ENCODE measurements around the gene LSMEM2. TPM values are rescaled to one million over a fixed set of nuclear protein-coding genes. Genes with fewer than 3 reads are reported as not detected.
"Not testable (repeated sequence)": the region's sequence is repeated elsewhere in the genome, so short reads cannot be mapped to it uniquely, and the experiment has no call there.

LSMEM2 gene
- total RNA-seq, 1 donor from 2014 or later = not detected

DNA sequence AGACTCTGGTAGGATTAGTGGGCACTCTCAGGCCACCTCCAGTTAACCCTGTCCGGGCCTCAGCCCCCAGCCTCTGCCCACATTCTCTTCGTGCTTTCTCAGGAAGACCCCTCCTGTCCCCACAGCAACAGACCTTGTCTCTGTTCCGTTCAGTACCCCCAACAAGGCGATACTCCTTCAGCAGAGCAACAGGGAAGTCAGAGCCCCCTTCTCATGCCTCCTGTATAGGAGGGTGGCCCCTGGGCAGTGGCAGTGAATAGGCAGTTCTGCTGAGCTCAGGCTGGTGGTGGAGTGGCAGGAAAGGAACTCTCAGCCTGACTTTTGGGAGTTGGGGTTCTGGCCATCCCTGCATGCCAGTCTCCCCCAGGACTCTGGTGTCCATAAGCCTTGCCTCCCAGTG, 9.4 kb upstream of the LSMEM2 start:
- no peaks in the 10 kb centered on the region for H3K36me3 Mint-ChIP-seq (ENCODE audit: low read depth)
- no peak for DNase-seq (ENCODE audit: low spot score)
- peaks cover 63% of the 10 kb centered on the region for H3K4me1 Mint-ChIP-seq (ENCODE audit: low read depth)
- peaks cover 7% of the 10 kb centered on the region for H3K27me3 Mint-ChIP-seq (ENCODE audit: low read depth)
- H3K4me3 Mint-ChIP-seq (ENCODE audit: unreplicated experiment) = no peak overlapping the region
- TF ChIP-seq, protein P1, sequence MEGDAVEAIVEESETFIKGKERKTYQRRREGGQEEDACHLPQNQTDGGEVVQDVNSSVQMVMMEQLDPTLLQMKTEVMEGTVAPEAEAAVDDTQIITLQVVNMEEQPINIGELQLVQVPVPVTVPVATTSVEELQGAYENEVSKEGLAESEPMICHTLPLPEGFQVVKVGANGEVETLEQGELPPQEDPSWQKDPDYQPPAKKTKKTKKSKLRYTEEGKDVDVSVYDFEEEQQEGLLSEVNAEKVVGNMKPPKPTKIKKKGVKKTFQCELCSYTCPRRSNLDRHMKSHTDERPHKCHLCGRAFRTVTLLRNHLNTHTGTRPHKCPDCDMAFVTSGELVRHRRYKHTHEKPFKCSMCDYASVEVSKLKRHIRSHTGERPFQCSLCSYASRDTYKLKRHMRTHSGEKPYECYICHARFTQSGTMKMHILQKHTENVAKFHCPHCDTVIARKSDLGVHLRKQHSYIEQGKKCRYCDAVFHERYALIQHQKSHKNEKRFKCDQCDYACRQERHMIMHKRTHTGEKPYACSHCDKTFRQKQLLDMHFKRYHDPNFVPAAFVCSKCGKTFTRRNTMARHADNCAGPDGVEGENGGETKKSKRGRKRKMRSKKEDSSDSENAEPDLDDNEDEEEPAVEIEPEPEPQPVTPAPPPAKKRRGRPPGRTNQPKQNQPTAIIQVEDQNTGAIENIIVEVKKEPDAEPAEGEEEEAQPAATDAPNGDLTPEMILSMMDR (IDR thresholded peaks at IDR 0.05) = no peak
- no peaks in the 10 kb centered on the region for H3K9me3 Mint-ChIP-seq (ENCODE audit: low read depth)
- peak overlapping the region; percentile 12 for H3K27ac Mint-ChIP-seq (ENCODE audit: unreplicated experiment)

DNA sequence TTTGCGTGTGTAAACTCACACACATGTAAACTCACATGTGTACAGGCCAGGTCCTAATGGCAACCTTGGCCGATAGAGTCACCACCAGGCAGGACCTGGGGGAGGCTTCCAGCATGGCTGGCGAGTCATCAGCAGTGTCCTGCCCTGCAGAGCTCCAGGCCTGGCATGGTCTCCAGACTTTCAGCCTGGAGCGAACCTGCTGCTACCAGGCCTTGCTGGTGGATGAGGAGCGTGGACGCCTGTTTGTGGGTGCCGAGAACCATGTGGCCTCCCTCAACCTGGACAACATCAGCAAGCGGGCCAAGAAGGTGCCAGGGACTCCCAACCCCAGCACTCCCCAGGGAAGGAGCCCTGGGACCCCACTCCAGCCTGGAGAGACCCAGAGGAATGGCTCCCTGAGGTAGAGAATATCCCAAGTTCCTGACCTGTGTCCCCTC, 8.9 kb upstream of the LSMEM2 start:
- Mint-ChIP-seq H3K9me3 (ENCODE audit: low read depth) (no peaks in the 10 kb centered on the region), H3K36me3 (ENCODE audit: low read depth) (no peaks in the 10 kb centered on the region), H3K27me3 (ENCODE audit: low read depth) (peaks cover 9% of the 10 kb centered on the region), H3K27ac (ENCODE audit: unreplicated experiment) (peak overlapping the region; percentile 63), H3K4me3 (ENCODE audit: unreplicated experiment) (no peak overlapping the region), H3K4me1 (ENCODE audit: low read depth) (peaks cover 58% of the 10 kb centered on the region)
- no peak for DNase-seq (ENCODE audit: low spot score)
- TF ChIP-seq, protein P1 (IDR thresholded peaks at IDR 0.05) = no peak

DNA sequence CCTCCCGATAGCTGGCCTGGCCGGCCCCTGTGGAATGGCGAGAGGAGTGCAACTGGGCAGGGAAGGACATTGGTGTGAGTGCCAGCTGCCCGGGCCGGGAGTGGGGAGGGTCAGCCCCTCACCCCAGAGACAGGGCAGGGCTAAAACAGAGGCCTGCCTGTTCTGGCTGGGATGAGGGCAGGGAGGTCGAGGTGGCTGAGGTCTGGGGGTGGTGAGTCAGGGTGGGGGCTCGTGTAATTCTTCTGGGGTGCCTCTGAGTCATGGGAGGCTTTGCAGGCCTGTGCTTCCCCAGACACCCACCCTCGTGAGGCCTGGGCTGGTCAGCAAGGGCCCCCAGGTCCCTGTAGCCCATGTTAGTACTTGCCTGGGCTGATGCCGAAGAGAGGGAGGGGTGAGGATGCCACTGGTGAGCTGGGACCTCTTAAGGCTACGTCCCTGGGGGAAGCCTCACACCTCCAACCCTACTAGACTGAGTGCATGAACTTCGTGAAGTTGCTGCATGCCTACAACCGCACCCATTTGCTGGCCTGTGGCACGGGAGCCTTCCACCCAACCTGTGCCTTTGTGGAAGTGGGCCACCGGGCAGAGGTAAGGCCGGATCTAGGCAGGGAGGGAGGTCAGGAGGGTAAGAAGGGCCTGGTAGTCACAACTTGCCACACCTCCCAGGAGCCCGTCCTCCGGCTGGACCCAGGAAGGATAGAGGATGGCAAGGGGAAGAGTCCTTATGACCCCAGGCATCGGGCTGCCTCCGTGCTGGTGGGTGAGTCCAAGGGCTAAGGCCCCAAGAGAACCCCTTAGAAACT, 8.3 kb upstream of the LSMEM2 start:
- Mint-ChIP-seq H3K4me3 (ENCODE audit: unreplicated experiment) (no peak overlapping the region), H3K9me3 (ENCODE audit: low read depth) (no peaks in the 10 kb centered on the region), H3K27me3 (ENCODE audit: low read depth) (peaks cover 11% of the 10 kb centered on the region), H3K36me3 (ENCODE audit: low read depth) (no peaks in the 10 kb centered on the region), H3K4me1 (ENCODE audit: low read depth) (peaks cover 55% of the 10 kb centered on the region), H3K27ac (ENCODE audit: unreplicated experiment) (no peak overlapping the region)
- no peak for DNase-seq (ENCODE audit: low spot score)
- TF ChIP-seq, protein P1 (IDR thresholded peaks at IDR 0.05) = no peak

DNA sequence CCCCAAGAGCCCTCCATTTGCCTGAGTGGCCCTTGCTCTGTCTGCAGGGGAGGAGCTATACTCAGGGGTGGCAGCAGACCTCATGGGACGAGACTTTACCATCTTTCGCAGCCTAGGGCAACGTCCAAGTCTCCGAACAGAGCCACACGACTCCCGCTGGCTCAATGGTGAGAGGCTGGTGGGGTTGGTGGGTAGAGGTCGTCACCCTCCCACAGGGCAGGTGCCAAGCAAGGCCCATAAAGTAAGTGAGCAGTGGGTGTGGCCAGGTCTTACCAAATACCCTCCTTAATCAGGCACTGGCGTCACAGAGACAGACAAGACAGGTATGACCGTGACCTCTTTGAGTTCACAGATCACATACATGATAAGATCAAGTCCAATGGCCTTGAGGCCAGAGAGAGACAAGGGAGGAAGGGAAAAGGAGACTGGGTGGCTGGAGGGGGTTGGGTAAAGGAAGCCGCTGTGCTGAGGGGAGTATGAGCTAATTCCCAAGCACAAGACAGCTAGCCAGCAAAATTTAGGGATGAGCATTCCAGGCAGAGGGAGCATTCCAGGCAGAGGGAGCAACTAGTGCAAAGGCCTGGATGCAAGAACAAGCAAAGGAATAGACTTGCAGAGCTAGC, 7.5 kb upstream of the LSMEM2 start:
- Mint-ChIP-seq H3K4me1 (ENCODE audit: low read depth) (peaks cover 48% of the 10 kb centered on the region), H3K27ac (ENCODE audit: unreplicated experiment) (no peak overlapping the region), H3K27me3 (ENCODE audit: low read depth) (peaks cover 11% of the 10 kb centered on the region), H3K36me3 (ENCODE audit: low read depth) (no peaks in the 10 kb centered on the region), H3K4me3 (ENCODE audit: unreplicated experiment) (no peak overlapping the region), H3K9me3 (ENCODE audit: low read depth) (no peaks in the 10 kb centered on the region)
- DNase-seq (ENCODE audit: low spot score) = no peak
- TF ChIP-seq, protein P1 (IDR thresholded peaks at IDR 0.05) = no peak

DNA sequence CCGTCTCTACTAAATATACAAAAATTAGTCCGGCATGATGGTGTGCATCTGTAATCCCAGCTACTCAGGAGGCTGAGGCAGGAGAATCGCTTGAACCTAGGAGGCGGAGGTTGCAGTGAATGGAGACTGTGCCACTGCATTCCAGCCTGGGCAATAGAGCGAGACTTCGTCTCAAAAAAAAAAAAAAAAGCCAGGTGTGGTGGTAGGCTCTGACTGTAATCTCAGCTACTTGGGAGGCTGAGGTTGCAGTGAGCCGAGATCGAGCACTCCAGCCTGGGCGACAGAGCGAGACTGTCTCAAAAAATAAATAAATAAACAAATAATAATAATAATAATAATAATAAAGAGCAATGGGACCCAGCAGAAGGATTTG, 6.4 kb upstream of the LSMEM2 start:
- not testable (repeated sequence) for H3K4me3 Mint-ChIP-seq (ENCODE audit: unreplicated experiment); DNase-seq (ENCODE audit: low spot score); H3K9me3 Mint-ChIP-seq (ENCODE audit: low read depth); H3K36me3 Mint-ChIP-seq (ENCODE audit: low read depth); H3K27ac Mint-ChIP-seq (ENCODE audit: unreplicated experiment)
- H3K4me1 Mint-ChIP-seq (ENCODE audit: low read depth) = peaks cover 37% of the 10 kb centered on the region
- H3K27me3 Mint-ChIP-seq (ENCODE audit: low read depth) = peaks cover 11% of the 10 kb centered on the region
